HG03045 (cell line): ENCODE data around the gene RNF103.
A peak's percentile ranks its signal among the peaks of the same experiment; 100 is the strongest.

Experiments used
- ATAC-seq: cut with Tn5 transposase; IDR thresholded peaks from one replicate; pipeline ENCODE4 v1.9.1; 2021; ENCODE audit warnings: mild to moderate bottlenecking, moderate library complexity; ENCODE audit not compliant: unreplicated experiment

RNF103 gene

GRCh38 chr2:86566821-86567190 lies 56.9 kb downstream of the RNF103 start:
- no peak for ATAC-seq

- no peak for ATAC-seq
Observed at GRCh38 chr2:86566158-86566820, 57.4 kb downstream of the RNF103 start.

- ATAC-seq: no peak
Observed at GRCh38 chr2:86563650-86564061, 60.0 kb downstream of the RNF103 start.

GRCh38 chr2:86562922-86563649 lies 60.6 kb downstream of the RNF103 start, which contains the start of gene CHMP3:
Gene CHMP3 (minus strand): TSS chr2:86563443. CDS start chr2:86563348, 95 bp downstream.
- ATAC-seq: peak; percentile 89

- no peak for ATAC-seq
Observed at GRCh38 chr2:86562485-86562921, 61.2 kb downstream of the RNF103 start.

GRCh38 chr2:86557836-86558235 lies 65.8 kb downstream of the RNF103 start:
- no peak for ATAC-seq

GRCh38 chr2:86556508-86556907 lies 67.2 kb downstream of the RNF103 start:
- ATAC-seq: no peak
